ENCODE data around the gene SLC22A15.
"Not testable (repeated sequence)": the region's sequence is repeated elsewhere in the genome, so short reads cannot be mapped to it uniquely, and the experiment has no call there.

Gene SLC22A15

GRCh38 chr1:115976062-115976920 lies at the start of gene SLC22A15:
Gene SLC22A15 (plus strand): TSS chr1:115976513. CDS start chr1:115976628, 115 bp downstream.
- peak; percentile 21 for DNase-seq

- DNase-seq, result no peak
These were observed 48.3 kb upstream of the SLC22A15 start for GRCh38 chr1:115927971-115928370.

- DNase-seq, result no peak
These were observed 46.4 kb upstream of the SLC22A15 start for GRCh38 chr1:115929881-115930280.

- no peak for DNase-seq
These were observed 42.7 kb upstream of the SLC22A15 start for GRCh38 chr1:115933625-115934024.

DNA sequence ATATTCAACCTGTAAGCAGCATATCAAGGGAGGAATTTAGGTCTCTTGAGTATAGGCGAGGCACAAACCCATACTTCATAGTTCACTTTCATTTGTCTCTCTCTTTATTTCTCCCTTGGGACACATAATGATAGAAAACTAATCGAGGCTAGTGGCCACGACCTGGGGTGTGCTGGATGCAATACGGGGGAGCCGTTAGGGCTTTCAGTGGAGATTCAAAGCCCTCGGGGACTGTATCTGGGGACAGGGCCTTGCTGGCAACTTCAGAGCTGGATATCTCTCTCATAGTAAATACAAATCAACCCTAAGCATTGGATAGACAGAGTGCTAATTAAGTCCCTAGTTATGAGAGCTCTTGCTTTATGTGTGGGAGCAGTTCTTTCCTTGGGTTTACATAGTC lies 36.9 kb upstream of the SLC22A15 start:
- DNase-seq, result no peak

DNA sequence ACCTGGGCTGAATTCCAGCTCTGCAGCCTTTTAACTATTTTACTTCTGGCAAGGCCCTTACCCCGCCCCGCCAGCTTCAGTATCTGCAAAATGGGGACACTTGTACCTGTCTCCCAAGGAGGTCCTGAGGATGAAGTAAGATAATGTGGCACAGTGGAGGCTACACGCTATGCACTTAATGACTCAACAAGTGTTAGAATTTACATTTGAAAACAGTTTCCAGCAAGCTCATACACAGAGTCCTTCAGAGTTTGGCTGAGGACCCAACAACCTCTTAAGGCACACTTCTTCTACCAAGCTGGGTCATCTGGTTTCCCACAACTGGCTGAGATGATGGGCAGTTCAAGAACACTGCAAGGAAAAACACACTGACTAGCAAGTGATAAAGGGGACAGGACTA lies 30.2 kb upstream of the SLC22A15 start:
- DNase-seq, result no peak

GRCh38 chr1:115949156-115949555 lies 27.2 kb upstream of the SLC22A15 start:
- no peak for DNase-seq

- no peak for DNase-seq
These were observed 24.8 kb upstream of the SLC22A15 start for GRCh38 chr1:115951560-115951959.

DNA sequence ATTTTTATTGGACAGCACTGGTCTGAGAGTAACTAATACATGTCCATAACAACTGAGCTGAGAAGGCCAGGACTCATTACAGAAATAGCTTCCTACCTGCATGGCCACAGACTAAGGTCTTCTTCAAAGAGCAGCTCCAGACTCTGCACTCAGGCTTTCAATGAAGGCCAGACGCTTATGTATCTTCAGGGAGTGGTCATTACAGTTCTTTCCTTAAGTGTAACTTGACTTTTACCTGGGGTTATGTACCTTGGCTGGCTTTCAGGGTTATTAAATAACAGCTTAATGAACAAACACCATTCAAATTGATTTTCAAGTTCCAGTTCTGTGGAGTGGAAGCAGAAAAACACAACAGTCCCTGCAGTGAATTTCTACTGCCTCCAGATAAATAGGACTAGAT lies 23.8 kb upstream of the SLC22A15 start:
- no peak for DNase-seq

GRCh38 chr1:115953180-115953579 lies 23.1 kb upstream of the SLC22A15 start:
- no peak for DNase-seq

- no peak for DNase-seq
These were observed 21.6 kb upstream of the SLC22A15 start for GRCh38 chr1:115954684-115955083.

DNA sequence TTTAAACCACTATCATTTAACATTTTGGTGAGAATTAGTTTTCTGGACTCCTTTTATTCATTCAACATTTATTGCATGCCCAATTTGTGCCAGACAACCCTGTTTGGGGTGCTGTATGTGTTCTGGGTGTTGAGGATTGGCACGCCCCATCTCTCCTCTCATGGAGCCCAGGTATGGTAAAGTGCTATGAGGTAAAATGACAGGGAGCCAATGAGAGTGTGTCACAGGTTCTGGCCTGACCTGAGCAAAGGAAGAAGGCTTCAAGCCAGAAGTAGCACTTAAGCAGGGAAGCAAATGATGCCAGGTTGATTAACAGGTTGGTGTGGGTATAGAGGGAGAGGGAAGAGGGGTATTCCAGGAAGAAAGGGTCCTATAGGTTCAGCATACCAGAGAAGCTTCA lies 21.1 kb upstream of the SLC22A15 start:
- DNase-seq, result no peak

- no peak for DNase-seq
These were observed 17.4 kb upstream of the SLC22A15 start for GRCh38 chr1:115958866-115959265.

- no peak for DNase-seq
These were observed 6.8 kb upstream of the SLC22A15 start for GRCh38 chr1:115969509-115969908.

DNA sequence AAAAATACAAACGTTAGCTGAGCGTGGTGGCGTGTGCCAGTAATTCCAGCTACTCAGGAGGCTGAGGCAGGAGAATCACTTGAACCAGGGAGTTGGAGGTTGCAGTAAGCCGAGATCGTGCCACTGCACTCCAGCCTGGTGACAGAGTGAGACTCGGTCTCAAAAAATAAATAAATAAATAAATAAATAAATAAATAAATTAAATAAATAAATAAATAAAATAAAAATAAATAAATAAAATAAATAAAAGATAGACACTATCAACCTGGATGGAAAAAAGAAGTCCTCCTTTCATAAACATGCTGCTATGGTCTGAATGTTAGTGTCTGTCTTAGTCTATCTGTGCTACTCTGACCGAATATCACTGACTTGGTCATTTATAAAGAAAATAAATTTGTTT lies 4.5 kb upstream of the SLC22A15 start:
- DNase-seq, result not testable (repeated sequence)

DNA sequence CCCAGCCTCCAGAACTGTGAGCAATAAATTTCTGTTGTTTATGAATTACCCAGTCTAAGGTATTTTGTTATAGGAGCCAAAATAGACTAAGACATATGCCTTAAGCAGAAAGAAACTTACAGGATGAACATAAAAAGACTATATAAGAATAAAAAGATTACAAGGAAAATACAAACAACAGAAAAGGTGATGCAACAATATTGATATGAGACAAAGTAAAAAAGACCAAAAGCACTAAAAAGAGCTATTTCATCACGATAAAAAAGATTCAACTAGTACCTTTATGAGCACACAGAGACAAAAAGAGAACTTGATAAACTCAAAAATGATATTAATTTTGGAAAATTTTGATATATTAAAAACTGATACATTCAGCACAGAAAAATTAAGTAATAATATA lies 3.2 kb upstream of the SLC22A15 start:
- DNase-seq, result no peak

- no peak for DNase-seq
These were observed 698 bp upstream of the SLC22A15 start for GRCh38 chr1:115975569-115976061.

DNA sequence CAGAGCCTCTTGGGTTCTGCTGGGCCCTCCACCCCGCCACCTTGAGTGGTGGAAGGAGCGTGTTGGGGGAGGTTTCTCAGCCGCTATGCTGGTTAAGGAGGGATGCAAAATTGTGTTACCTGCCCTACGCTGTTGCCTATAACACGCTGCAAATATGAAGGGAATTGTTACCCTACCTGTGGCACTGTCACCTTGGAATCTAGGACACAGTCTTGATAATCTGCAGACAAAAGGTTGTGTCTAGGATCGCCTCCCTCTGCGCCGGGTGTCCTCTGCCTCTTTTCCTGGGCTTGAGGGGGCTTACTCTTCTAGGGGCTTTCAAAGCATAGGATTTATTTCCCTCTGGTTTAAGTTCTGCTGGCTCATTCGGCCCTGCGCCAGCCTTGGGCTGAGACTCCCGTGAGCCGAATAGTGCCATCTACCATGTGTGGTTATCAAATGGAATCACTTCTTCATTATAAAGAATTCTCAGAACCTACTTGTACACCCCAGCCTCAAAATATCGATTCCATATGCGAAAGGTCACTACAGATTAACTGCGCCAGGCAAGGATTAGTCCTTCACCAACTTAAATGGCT lies 697 bp downstream of the SLC22A15 start:
- no peak for DNase-seq

- DNase-seq, result no peak
These were observed 1.4 kb downstream of the SLC22A15 start for GRCh38 chr1:115977499-115978258.

DNA sequence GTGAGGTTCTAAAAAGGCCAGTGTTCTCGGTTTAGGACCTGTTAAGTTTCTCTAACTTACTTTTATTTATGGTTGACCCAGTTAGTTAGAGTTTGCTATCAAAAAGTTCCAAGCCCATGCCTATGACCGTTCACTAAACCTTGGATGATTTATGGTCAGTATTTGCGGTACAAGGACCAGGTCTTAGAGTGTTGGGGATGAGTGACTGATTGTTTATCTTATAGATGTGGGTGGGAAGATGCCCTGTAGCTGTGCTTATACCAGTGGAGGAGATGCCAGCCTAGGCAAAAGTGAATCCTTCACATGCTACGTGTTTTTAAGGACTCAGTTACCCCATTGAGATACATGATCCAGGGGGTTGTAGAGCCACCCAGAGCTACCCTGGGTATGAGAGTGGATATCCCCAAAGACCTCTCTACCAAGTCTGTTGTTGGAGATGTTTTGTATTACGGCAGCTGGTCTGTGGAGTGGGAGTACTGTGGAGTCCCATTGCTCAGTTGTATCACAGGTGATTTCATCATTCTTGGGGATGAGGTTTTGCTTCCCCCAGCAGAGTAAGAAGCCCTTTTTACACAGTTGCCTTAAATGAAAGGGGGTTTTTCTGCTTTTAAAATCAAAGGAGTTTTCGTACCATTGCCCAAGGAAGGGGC lies 2.1 kb downstream of the SLC22A15 start:
- DNase-seq, result no peak

DNA sequence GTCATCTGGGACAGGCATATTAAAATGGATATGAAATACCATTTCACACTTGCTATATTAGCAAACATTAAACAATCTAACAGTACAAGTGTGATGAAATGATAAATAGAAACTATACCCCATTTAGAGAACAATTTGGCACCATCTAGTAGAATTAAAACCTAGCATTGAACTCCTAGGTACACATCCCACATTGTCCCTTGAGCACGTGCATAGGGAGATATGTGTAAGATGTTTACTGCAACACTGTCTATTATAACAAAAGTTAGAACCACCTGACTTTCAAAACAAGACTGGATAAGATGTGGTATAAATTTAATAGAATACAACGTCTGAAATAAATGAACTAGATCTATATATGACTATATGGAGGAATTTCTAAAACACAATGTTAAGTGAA lies 3.8 kb downstream of the SLC22A15 start:
- no peak for DNase-seq

DNA sequence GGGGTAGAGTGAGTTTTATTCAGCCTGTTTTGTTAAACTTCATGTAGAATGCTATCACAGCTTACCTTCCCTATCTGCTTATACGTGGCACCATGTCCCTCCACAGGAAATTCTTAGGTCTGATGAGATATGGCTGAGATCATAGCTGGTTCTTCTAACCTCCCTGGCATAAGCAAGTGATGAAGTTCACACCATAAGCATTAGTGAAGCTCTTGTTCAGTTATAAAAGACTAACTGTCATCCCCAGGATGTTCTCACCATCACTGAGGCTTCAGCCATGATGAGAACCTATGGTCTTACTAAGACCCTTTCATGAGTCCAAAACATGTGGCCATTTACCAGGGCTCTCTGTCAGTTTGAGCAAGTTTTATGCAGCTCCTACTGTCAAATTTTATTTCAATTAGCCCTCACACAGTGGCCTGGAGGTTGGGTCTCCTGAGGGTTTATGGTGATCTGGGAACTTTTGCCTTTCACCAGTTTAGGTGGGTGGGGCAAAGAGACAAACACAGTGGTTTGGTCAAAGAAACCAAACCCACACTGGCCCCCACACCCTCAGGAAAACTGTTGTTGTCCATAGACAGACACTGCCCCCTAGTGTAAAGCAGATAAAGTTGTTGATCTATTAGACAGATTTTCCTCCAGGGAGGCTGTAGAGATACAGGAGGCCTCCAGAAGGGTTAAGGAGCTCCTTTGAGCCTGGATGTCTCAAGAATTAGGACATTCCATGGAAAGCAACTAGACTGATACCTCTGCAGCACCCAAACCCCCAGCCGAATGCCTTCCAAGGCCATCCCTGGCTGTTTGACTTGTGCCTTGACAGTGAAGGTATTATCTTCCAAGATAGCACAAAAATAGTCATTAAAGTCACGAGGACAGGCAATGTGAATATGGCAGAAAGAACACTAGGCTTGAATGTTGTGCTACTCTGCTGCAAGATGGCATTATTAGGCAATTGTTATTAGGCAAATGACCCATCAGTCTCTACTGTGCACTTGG lies 5.0 kb downstream of the SLC22A15 start:
- DNase-seq, result no peak

Measured in stimulated activated CD4-positive, alpha-beta T cell treated with anti-CD3 and anti-CD28 coated beads, Interleukin-2, amount 100 ng/mL, for 48 hours (primary cell).